Sigmoid colon (tissue), 4 donors: ENCODE results near the gene DDX1.

Source experiments
- CTCF ChIP-seq, 4 experiments: fragments of 450-650 bp in 3 of 4; fragments of 200-600 bp in 1 of 4; IDR thresholded peaks; one replicate each; pipeline ENCODE4 v1.5.1; 2016 to 2019; ENCODE audit warnings: antibody characterized with exemption in 4 of 4, mild to moderate bottlenecking in 3 of 4, moderate library complexity in 2 of 4
- EP300 ChIP-seq, 4 donors: sonication (generic); formaldehyde crosslinking; IDR thresholded peaks; one replicate each; pipeline ENCODE4 v1.6.1; 2017; ENCODE audit warnings: antibody characterized with exemption in 4 of 4
- POLR2A ChIP-seq, 2 donors: fragments of 450-650 bp; IDR thresholded peaks; one replicate each; pipeline ENCODE4 v1.6.1; 2016; ENCODE audit warnings: antibody characterized with exemption in 2 of 2, mild to moderate bottlenecking in 2 of 2, moderate library complexity in 2 of 2
- POLR2AphosphoS5 ChIP-seq, 4 donors: sonication (generic); formaldehyde crosslinking; IDR thresholded peaks; one replicate each; pipeline ENCODE4 v1.6.1; 2017; ENCODE audit warnings: antibody characterized with exemption in 4 of 4

- TF ChIP-seq EP300 (IDR thresholded peaks at IDR 0.05) (no peak), CTCF (IDR thresholded peaks at IDR 0.05) (no peak), POLR2A (IDR thresholded peaks at IDR 0.05) (no peak), POLR2AphosphoS5 (IDR thresholded peaks at IDR 0.05) (no peak)
Measured at GRCh38 chr2:15677141-15677843, 85.6 kb downstream of the DDX1 start.
